ENCODE measurements around the gene MTF2. TPM values are rescaled to one million over a fixed set of nuclear protein-coding genes. Genes with fewer than 3 reads are reported as not detected.

The MTF2 gene
- total and polyA plus RNA-seq, 9 of the 15 experiments (the other 6 are each of a cell fraction or from before 2014, with no cell fraction given), result 29.3 to 124 (median 57.7) TPM

GRCh38 chr1:93136445-93136844 is 57.4 kb downstream of the MTF2 start:
- no peaks in the 10 kb centered on the region for H4K20me1 ChIP-seq (replicated peaks; ENCODE audit: control insufficient read depth, insufficient read depth, low read length)
- ChIA-PET CTCF (ENCODE audit: low intra/inter-chr PET ratio) (no interaction called here), POLR2A (no interaction called here)
- TF ChIP-seq TSHZ1 (CRISPR knock-in tag; IDR thresholded peaks at IDR 0.05) (no peak), ZNF316 (IDR thresholded peaks at IDR 0.05) (peak; percentile 32; the same call in 1 of the 2 replicates)
- no peak overlapping the region for H3K4me3 ChIP-seq
- WGBS (ENCODE audit: insufficient coverage, low coverage, missing lambda C conversion rate), result 90% methylated on average over 5 of the region's 5 CpGs
- H3K9ac ChIP-seq (ENCODE audit: insufficient read depth in 1 of 2, low read depth in 2 of 2, low read length in 2 of 2), result no peak overlapping the region
- no peak overlapping the region for H3K4me2 ChIP-seq (ENCODE audit: insufficient read depth, low read length)
- H3K27me3 ChIP-seq (ENCODE audit: control insufficient read depth in 2 of 2, insufficient read depth in 2 of 2, low read length in 2 of 2), result no peaks in the 10 kb centered on the region
- no peak overlapping the region for H2AFZ ChIP-seq (ENCODE audit: low read depth, low read length)
- no peak overlapping the region for H3K27ac ChIP-seq (ENCODE audit: extremely low read depth, low read depth, low read length)
- intact Hi-C loops (cut with micrococcal nuclease) (loop anchor here (5.0 kb wide), 1 partner anchor 54 kb away; no protein-coding TSS in a partner anchor), in situ Hi-C loops (cut with MboI) (no loop called here)
- H3K9me3 ChIP-seq (replicated peaks; ENCODE audit: control insufficient read depth, insufficient read depth, low read depth, low read length), result no peaks in the 10 kb centered on the region
- no peak for DNase-seq (ENCODE audit: extremely low read depth in 1 of 4, low spot score in 3 of 4)
- no peaks in the 10 kb centered on the region for H3K9me1 ChIP-seq (ENCODE audit: control insufficient read depth, insufficient read depth, low read length)
- H3K4me1 ChIP-seq (replicated peaks in 1 of 2; ENCODE audit: control insufficient read depth in 2 of 2, insufficient read depth in 2 of 2, low read length in 2 of 2), result no peaks in the 10 kb centered on the region
- no TSS peak for BruUV-seq (replicated peaks)
- H3K79me2 ChIP-seq (ENCODE audit: control insufficient read depth, insufficient read depth, low read length), result no peaks in the 10 kb centered on the region
- H3K36me3 ChIP-seq (ENCODE audit: control insufficient read depth, insufficient read depth, low read length), result peaks cover 93% of the 10 kb centered on the region
- ATAC-seq, result no peak
- FAIRE-seq, result no peak

Measured in K562 (cell line).